DMS 273 treated with DMSO at 0.1 percent for 48 hours (cell line): ENCODE data around the gene GATA3.

Experiments
- DNase-seq: peaks from one replicate; lab custom pipeline; 2025; lab: John Stamatoyannopoulos, UW

The GATA3 gene

GRCh38 chr10:8102708-8103401 is 48.4 kb downstream of the GATA3 start:
- DNase-seq: no peak

GRCh38 chr10:8103543-8103942 is 49.1 kb downstream of the GATA3 start:
- DNase-seq: no peak

GRCh38 chr10:8104005-8104404 is 49.5 kb downstream of the GATA3 start:
- no peak for DNase-seq

- no peak for DNase-seq
These were observed 50.2 kb downstream of the GATA3 start for GRCh38 chr10:8104721-8105120.

GRCh38 chr10:8105932-8106331 is 51.4 kb downstream of the GATA3 start:
- no peak for DNase-seq

- DNase-seq: no peak
These were observed 57.9 kb downstream of the GATA3 start for GRCh38 chr10:8112230-8112905.

- DNase-seq: no peak
These were observed 58.5 kb downstream of the GATA3 start for GRCh38 chr10:8112942-8113442.

GRCh38 chr10:8113616-8114015 is 59.1 kb downstream of the GATA3 start:
- DNase-seq: no peak

GRCh38 chr10:8114741-8115617 is 60.5 kb downstream of the GATA3 start:
- DNase-seq: no peak

GRCh38 chr10:8115618-8115980 is 61.1 kb downstream of the GATA3 start:
- DNase-seq: no peak

GRCh38 chr10:8116474-8116873 is 62.0 kb downstream of the GATA3 start:
- DNase-seq: no peak

GRCh38 chr10:8116926-8117493 is 62.5 kb downstream of the GATA3 start:
- DNase-seq: no peak

GRCh38 chr10:8121201-8121890 is 66.9 kb downstream of the GATA3 start:
- no peak for DNase-seq

GRCh38 chr10:8122611-8123369 is 68.3 kb downstream of the GATA3 start:
- DNase-seq: no peak

- DNase-seq: no peak
These were observed 69.9 kb downstream of the GATA3 start for GRCh38 chr10:8124436-8124835.
